GM23338 (cell line): ENCODE measurements around the gene BMPR1B. TPM values are rescaled to one million over a fixed set of nuclear protein-coding genes. Genes with fewer than 3 reads are reported as not detected.

Source experiments
- ATAC-seq: fragments of 200-7000 bp; cut with Tn5 transposase; 3 replicates; pipeline ENCODE4 v1.9.1; 2020
- DNase-seq: peaks from one replicate; pipeline ENCODE4 v3.0.0-alpha.2; 2015; ENCODE audit warnings: low spot score
- H2AFZ ChIP-seq: fragments of 200-600 bp; sonication (generic); 2 replicates; pipeline ENCODE4 v1.8.0; 2016; ENCODE audit warnings: antibody characterized with exemption, mild to moderate bottlenecking, moderate library complexity
- H3F3A ChIP-seq: fragments of 200-600 bp; sonication (generic); replicated peaks from 2 replicates; pipeline ENCODE4 v1.8.0; 2017; ENCODE audit warnings: antibody characterized with exemption, mixed run types, low read depth
- H3K27ac ChIP-seq: fragments of 200-600 bp; sonication (generic); 2 replicates; pipeline ENCODE4 v1.6.1; 2016; ENCODE audit warnings: low read depth
- H3K27me3 ChIP-seq: fragments of 200-600 bp; sonication (generic); 2 replicates; pipeline ENCODE4 v1.8.0; 2016; ENCODE audit warnings: mild to moderate bottlenecking, mixed run types, moderate library complexity; ENCODE audit not compliant: insufficient read depth
- H3K36me3 ChIP-seq: fragments of 200-600 bp; sonication (generic); 2 replicates; pipeline ENCODE4 v1.8.0; 2016; ENCODE audit warnings: mild to moderate bottlenecking; ENCODE audit not compliant: insufficient read depth
- H3K4me1 ChIP-seq: fragments of 200-600 bp; sonication (generic); 2 replicates; pipeline ENCODE4 v1.8.0; 2016; ENCODE audit warnings: mild to moderate bottlenecking, moderate library complexity; ENCODE audit not compliant: insufficient read depth
- H3K4me2 ChIP-seq: fragments of 200-600 bp; sonication (generic); 2 replicates; pipeline ENCODE4 v1.7.1; 2017; ENCODE audit warnings: mixed run types
- H3K4me3 ChIP-seq: fragments of 200-600 bp; sonication (generic); 2 replicates; pipeline ENCODE4 v1.6.1; 2016; ENCODE audit warnings: mixed run types
- H3K79me2 ChIP-seq: fragments of 200-600 bp; sonication (generic); replicated peaks from 2 replicates; pipeline ENCODE4 v1.8.0; 2017; ENCODE audit warnings: mild to moderate bottlenecking; ENCODE audit not compliant: insufficient read depth
- H3K9me2 ChIP-seq: fragments of 200-600 bp; sonication (generic); 2 replicates; pipeline ENCODE4 v1.8.0; 2017; ENCODE audit not compliant: insufficient read depth
- H4K20me1 ChIP-seq: fragments of 200-600 bp; sonication (generic); replicated peaks from 2 replicates; pipeline ENCODE4 v1.8.0; 2017; ENCODE audit warnings: mild to moderate bottlenecking; ENCODE audit not compliant: insufficient read depth
- H3K27ac Mint-ChIP-seq: 2 replicates; pipeline ENCODE4 v1.8.0; 2020; ENCODE audit warnings: inconsistent platforms, mild to moderate bottlenecking, moderate library complexity, mixed read lengths
- H3K27me3 Mint-ChIP-seq: 3 replicates; pipeline ENCODE4 v1.8.0; 2022; ENCODE audit warnings: low read depth, mild to moderate bottlenecking, moderate library complexity, mixed read lengths, inconsistent platforms; ENCODE audit not compliant: insufficient read depth, poor library complexity
- H3K36me3 Mint-ChIP-seq: 3 replicates; pipeline ENCODE4 v1.8.0; 2021; ENCODE audit warnings: low read depth, mild to moderate bottlenecking, inconsistent platforms, moderate library complexity, mixed read lengths
- H3K4me1 Mint-ChIP-seq: 3 replicates; pipeline ENCODE4 v1.8.0; 2020; ENCODE audit warnings: mild to moderate bottlenecking, inconsistent platforms, mixed read lengths
- H3K4me3 Mint-ChIP-seq: 3 replicates; pipeline ENCODE4 v1.8.0; 2021; ENCODE audit warnings: moderate library complexity, mild to moderate bottlenecking, inconsistent platforms, mixed read lengths
- H3K9me3 Mint-ChIP-seq: 3 replicates; pipeline ENCODE4 v1.8.0; 2020; ENCODE audit warnings: moderate library complexity, mild to moderate bottlenecking, inconsistent platforms, mixed read lengths
- CREB1 ChIP-seq: fragments of 250-450 bp; sonication (Bioruptor Pico); IDR thresholded peaks from 2 replicates; pipeline ENCODE4 v1.5.0; 2020; ENCODE audit warnings: low read depth, mild to moderate bottlenecking, moderate library complexity
- EZH2 ChIP-seq: fragments of 200-600 bp; sonication (generic); IDR thresholded peaks from one replicate; pipeline ENCODE4 v1.8.0; 2017; ENCODE audit warnings: antibody characterized with exemption, mild to moderate bottlenecking, low read depth; ENCODE audit not compliant: unreplicated experiment
- EZH2phosphoT487 ChIP-seq: fragments of 200-600 bp; sonication (generic); IDR thresholded peaks from one replicate; pipeline ENCODE4 v1.8.1; 2018; ENCODE audit warnings: antibody characterized with exemption; ENCODE audit not compliant: unreplicated experiment
- JUNB ChIP-seq: IDR thresholded peaks from one replicate; pipeline ENCODE4 v1.6.1; 2016; ENCODE audit warnings: antibody characterized with exemption; ENCODE audit not compliant: unreplicated experiment
- NANOG ChIP-seq: IDR thresholded peaks from 2 replicates; pipeline ENCODE4 v1.6.1; 2016; ENCODE audit warnings: antibody characterized with exemption, borderline replicate concordance
- POLR2AphosphoS5 ChIP-seq: IDR thresholded peaks from 2 replicates; pipeline ENCODE4 v1.6.1; 2016; ENCODE audit warnings: antibody characterized with exemption, low read depth
- STAT1 ChIP-seq: IDR thresholded peaks from one replicate; pipeline ENCODE4 v1.6.1; 2016; ENCODE audit warnings: antibody characterized with exemption; ENCODE audit not compliant: unreplicated experiment
- ZNF114 ChIP-seq: fragments of 250-450 bp; sonication (Bioruptor Pico); IDR thresholded peaks from 2 replicates; pipeline ENCODE4 v1.5.0; 2020; ENCODE audit warnings: mild to moderate bottlenecking, moderate library complexity
- ZNF331 ChIP-seq: fragments of 250-450 bp; sonication (Bioruptor Pico); IDR thresholded peaks from 2 replicates; pipeline ENCODE4 v1.5.0; 2020; ENCODE audit warnings: low read depth, mild to moderate bottlenecking, moderate library complexity
- polyA plus RNA-seq: library from polyadenylated mRNA; unstranded; fragments of >200 nt; fragmentation: Nextera tagmentation; extraction: Ambion mirVana; gene quantifications from 2 replicates; pipeline ENCODE4 v1.2.1, GENCODE V29; 2016
- total RNA-seq: library from RNA; depleted of rRNA; stranded (reverse); fragments of >200 nt; shearing (Covaris generic); gene quantifications from 2 replicates; pipeline ENCODE4 v1.2.3, GENCODE V29; 2014
- TF ChIP-seq, protein P1 (sequence below): IDR thresholded peaks from one replicate; pipeline ENCODE4 v1.6.1; 2018; ENCODE audit warnings: antibody characterized with exemption; ENCODE audit not compliant: unreplicated experiment
- TF ChIP-seq, protein P2 (sequence below), 2 experiments: fragments of 200-600 bp in 1 of 2; sonication (generic) in 1 of 2; conservative IDR thresholded peaks; 2 replicates each; pipeline versions ENCODE4 v1.5.1 to v1.6.1; 2016 to 2017; ENCODE audit warnings: antibody characterized with exemption in 2 of 2, low read depth in 2 of 2, mild to moderate bottlenecking in 2 of 2, moderate library complexity in 1 of 2
- TF ChIP-seq, protein P3 (sequence below): IDR thresholded peaks from 2 replicates; pipeline ENCODE4 v1.6.1; 2016; ENCODE audit warnings: antibody characterized with exemption
- TF ChIP-seq, protein P4 (sequence below): fragments of 250-450 bp; sonication (Bioruptor Pico); IDR thresholded peaks from 2 replicates; pipeline ENCODE4 v1.5.0; 2020; ENCODE audit warnings: mild to moderate bottlenecking, moderate library complexity

The BMPR1B gene
- total and polyA plus RNA-seq, 2 experiments from 2014 or later = 0.48 to 1.0 TPM

DNA sequence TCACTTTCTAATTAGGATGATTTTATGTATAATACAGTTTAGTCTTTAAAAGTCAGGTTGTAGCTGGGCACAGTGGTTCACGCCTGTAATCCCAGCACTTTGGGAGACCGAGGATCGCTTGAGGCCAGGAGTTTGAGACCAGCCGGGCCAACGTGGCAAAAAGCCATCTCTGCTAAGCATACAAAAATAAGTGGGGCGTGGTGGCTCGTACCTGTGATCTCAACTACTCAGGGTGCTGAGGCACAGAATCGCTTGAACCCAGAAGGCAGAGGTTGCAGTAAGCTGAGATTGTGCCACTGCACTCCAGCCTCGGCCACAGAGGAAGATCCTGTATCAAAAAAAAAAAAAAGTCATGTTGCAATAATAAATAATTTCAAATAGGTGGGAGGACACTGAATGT lies 364.2 kb downstream of the BMPR1B start:
- no peaks in the 10 kb centered on the region for H3K79me2 ChIP-seq
- H3K27me3 ChIP-seq = no peaks in the 10 kb centered on the region
- no peaks in the 10 kb centered on the region for H4K20me1 ChIP-seq
- no peaks in the 10 kb centered on the region for H3K4me1 ChIP-seq
- TF ChIP-seq EZH2 (no peak), POLR2AphosphoS5 (no peak), JUNB (no peak), STAT1 (no peak), ZNF331 (CRISPR knock-in tag) (no peak), EZH2phosphoT487 (no peak), CREB1 (CRISPR knock-in tag) (no peak), NANOG (no peak), ZNF114 (CRISPR knock-in tag) (no peak)
- TF ChIP-seq, protein P1, sequence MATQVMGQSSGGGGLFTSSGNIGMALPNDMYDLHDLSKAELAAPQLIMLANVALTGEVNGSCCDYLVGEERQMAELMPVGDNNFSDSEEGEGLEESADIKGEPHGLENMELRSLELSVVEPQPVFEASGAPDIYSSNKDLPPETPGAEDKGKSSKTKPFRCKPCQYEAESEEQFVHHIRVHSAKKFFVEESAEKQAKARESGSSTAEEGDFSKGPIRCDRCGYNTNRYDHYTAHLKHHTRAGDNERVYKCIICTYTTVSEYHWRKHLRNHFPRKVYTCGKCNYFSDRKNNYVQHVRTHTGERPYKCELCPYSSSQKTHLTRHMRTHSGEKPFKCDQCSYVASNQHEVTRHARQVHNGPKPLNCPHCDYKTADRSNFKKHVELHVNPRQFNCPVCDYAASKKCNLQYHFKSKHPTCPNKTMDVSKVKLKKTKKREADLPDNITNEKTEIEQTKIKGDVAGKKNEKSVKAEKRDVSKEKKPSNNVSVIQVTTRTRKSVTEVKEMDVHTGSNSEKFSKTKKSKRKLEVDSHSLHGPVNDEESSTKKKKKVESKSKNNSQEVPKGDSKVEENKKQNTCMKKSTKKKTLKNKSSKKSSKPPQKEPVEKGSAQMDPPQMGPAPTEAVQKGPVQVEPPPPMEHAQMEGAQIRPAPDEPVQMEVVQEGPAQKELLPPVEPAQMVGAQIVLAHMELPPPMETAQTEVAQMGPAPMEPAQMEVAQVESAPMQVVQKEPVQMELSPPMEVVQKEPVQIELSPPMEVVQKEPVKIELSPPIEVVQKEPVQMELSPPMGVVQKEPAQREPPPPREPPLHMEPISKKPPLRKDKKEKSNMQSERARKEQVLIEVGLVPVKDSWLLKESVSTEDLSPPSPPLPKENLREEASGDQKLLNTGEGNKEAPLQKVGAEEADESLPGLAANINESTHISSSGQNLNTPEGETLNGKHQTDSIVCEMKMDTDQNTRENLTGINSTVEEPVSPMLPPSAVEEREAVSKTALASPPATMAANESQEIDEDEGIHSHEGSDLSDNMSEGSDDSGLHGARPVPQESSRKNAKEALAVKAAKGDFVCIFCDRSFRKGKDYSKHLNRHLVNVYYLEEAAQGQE = no peak
- TF ChIP-seq, protein P2, sequence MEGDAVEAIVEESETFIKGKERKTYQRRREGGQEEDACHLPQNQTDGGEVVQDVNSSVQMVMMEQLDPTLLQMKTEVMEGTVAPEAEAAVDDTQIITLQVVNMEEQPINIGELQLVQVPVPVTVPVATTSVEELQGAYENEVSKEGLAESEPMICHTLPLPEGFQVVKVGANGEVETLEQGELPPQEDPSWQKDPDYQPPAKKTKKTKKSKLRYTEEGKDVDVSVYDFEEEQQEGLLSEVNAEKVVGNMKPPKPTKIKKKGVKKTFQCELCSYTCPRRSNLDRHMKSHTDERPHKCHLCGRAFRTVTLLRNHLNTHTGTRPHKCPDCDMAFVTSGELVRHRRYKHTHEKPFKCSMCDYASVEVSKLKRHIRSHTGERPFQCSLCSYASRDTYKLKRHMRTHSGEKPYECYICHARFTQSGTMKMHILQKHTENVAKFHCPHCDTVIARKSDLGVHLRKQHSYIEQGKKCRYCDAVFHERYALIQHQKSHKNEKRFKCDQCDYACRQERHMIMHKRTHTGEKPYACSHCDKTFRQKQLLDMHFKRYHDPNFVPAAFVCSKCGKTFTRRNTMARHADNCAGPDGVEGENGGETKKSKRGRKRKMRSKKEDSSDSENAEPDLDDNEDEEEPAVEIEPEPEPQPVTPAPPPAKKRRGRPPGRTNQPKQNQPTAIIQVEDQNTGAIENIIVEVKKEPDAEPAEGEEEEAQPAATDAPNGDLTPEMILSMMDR (conservative IDR thresholded peaks at IDR 0.05; ENCODE audit: low read depth in 2 of 2) = no peak
- TF ChIP-seq, protein P3, sequence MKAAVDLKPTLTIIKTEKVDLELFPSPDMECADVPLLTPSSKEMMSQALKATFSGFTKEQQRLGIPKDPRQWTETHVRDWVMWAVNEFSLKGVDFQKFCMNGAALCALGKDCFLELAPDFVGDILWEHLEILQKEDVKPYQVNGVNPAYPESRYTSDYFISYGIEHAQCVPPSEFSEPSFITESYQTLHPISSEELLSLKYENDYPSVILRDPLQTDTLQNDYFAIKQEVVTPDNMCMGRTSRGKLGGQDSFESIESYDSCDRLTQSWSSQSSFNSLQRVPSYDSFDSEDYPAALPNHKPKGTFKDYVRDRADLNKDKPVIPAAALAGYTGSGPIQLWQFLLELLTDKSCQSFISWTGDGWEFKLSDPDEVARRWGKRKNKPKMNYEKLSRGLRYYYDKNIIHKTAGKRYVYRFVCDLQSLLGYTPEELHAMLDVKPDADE = no peak
- TF ChIP-seq, protein P4, sequence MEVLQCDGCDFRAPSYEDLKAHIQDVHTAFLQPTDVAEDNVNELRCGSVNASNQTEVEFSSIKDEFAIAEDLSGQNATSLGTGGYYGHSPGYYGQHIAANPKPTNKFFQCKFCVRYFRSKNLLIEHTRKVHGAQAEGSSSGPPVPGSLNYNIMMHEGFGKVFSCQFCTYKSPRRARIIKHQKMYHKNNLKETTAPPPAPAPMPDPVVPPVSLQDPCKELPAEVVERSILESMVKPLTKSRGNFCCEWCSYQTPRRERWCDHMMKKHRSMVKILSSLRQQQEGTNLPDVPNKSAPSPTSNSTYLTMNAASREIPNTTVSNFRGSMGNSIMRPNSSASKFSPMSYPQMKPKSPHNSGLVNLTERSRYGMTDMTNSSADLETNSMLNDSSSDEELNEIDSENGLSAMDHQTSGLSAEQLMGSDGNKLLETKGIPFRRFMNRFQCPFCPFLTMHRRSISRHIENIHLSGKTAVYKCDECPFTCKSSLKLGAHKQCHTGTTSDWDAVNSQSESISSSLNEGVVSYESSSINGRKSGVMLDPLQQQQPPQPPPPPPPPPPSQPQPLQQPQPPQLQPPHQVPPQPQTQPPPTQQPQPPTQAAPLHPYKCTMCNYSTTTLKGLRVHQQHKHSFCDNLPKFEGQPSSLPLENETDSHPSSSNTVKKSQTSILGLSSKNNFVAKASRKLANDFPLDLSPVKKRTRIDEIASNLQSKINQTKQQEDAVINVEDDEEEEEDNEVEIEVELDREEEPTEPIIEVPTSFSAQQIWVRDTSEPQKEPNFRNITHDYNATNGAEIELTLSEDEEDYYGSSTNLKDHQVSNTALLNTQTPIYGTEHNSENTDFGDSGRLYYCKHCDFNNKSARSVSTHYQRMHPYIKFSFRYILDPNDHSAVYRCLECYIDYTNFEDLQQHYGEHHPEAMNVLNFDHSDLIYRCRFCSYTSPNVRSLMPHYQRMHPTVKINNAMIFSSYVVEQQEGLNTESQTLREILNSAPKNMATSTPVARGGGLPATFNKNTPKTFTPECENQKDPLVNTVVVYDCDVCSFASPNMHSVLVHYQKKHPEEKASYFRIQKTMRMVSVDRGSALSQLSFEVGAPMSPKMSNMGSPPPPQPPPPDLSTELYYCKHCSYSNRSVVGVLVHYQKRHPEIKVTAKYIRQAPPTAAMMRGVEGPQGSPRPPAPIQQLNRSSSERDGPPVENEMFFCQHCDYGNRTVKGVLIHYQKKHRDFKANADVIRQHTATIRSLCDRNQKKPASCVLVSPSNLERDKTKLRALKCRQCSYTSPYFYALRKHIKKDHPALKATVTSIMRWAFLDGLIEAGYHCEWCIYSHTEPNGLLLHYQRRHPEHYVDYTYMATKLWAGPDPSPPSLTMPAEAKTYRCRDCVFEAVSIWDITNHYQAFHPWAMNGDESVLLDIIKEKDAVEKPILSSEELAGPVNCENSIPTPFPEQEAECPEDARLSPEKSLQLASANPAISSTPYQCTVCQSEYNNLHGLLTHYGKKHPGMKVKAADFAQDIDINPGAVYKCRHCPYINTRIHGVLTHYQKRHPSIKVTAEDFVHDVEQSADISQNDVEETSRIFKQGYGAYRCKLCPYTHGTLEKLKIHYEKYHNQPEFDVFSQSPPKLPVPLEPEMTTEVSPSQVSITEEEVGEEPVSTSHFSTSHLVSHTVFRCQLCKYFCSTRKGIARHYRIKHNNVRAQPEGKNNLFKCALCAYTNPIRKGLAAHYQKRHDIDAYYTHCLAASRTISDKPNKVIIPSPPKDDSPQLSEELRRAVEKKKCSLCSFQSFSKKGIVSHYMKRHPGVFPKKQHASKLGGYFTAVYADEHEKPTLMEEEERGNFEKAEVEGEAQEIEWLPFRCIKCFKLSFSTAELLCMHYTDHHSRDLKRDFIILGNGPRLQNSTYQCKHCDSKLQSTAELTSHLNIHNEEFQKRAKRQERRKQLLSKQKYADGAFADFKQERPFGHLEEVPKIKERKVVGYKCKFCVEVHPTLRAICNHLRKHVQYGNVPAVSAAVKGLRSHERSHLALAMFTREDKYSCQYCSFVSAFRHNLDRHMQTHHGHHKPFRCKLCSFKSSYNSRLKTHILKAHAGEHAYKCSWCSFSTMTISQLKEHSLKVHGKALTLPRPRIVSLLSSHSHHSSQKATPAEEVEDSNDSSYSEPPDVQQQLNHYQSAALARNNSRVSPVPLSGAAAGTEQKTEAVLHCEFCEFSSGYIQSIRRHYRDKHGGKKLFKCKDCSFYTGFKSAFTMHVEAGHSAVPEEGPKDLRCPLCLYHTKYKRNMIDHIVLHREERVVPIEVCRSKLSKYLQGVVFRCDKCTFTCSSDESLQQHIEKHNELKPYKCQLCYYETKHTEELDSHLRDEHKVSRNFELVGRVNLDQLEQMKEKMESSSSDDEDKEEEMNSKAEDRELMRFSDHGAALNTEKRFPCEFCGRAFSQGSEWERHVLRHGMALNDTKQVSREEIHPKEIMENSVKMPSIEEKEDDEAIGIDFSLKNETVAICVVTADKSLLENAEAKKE (CRISPR knock-in tag) = no peak
- DNase-seq (no peak), ATAC-seq (no peak)
- H2AFZ ChIP-seq = no peak overlapping the region
- no peaks in the 10 kb centered on the region for H3K36me3 ChIP-seq
- no peaks in the 10 kb centered on the region; the same call in 2 of the 3 replicates for H3K9me3 Mint-ChIP-seq
- no peaks in the 10 kb centered on the region; the same call in 2 of the 3 replicates for H3K4me1 Mint-ChIP-seq
- H3K36me3 Mint-ChIP-seq = no peaks in the 10 kb centered on the region
- no peak overlapping the region for H3K4me2 ChIP-seq
- no peak overlapping the region for H3K27ac ChIP-seq
- H3F3A ChIP-seq = no peaks in the 10 kb centered on the region
- no peak overlapping the region for H3K4me3 Mint-ChIP-seq
- H3K27me3 Mint-ChIP-seq = peaks cover 2% of the 10 kb centered on the region
- no peak overlapping the region for H3K27ac Mint-ChIP-seq
- no peak overlapping the region for H3K4me3 ChIP-seq
- H3K9me2 ChIP-seq = no peaks in the 10 kb centered on the region
